Measurements from ENCODE around the gene GRAMD1B. TPM values are rescaled to one million over a fixed set of nuclear protein-coding genes. Genes with fewer than 3 reads are reported as not detected.

GRAMD1B gene
- polyA plus RNA-seq, 3 donors = 3.2 to 13.9 (median 3.3) TPM

DNA sequence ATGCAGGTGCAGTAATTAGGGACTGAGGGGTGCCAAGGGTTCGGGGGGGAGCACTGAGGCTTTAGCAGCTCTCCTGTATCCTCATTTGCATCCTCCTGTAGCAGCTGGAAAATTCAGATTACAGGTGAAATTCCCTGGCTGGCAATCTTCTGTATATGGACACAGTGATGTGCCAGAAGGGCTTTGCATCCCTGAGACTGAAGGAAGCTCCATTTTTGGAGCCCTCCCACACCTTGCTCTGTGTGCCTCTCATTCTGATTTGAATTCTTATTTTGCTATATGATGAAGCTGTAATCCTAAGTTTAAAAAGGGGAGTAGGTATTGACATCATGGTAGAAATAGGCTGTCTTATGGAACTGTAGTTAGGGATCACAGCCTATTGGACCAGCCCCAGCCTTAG, 177.7 kb downstream of the GRAMD1B start:
- Histone ChIP-seq H3K4me3 (replicated peaks in 1 of 3; ENCODE audit: low read depth in 2 of 3, low read length in 3 of 3) (no peak overlapping the region), H3K36me3 (replicated peaks in 1 of 2; ENCODE audit: control insufficient read depth in 1 of 2, insufficient read depth in 2 of 2, low read length in 2 of 2) (peaks cover 95 to 100% of the 10 kb centered on the region in 2 donors), H3K4me1 (ENCODE audit: control insufficient read depth in 1 of 2, insufficient read depth in 2 of 2, low read length in 2 of 2) (no peaks in the 10 kb centered on the region), H3K79me2 (ENCODE audit: insufficient read depth, low read length) (no peaks in the 10 kb centered on the region), H2AFZ (ENCODE audit: insufficient read depth, low read depth, low read length, poor library complexity, severe bottlenecking) (no peak overlapping the region), H3K27ac (ENCODE audit: low read depth in 1 of 2, low read length in 2 of 2) (no peak overlapping the region), H3K27me3 (ENCODE audit: control insufficient read depth in 2 of 2, insufficient read depth in 2 of 2, low read length in 2 of 2) (no peaks in the 10 kb centered on the region), H4K20me1 (ENCODE audit: insufficient read depth, low read length) (no peaks in the 10 kb centered on the region), H3K4me2 (replicated peaks; ENCODE audit: extremely low read depth, low read length, poor library complexity, severe bottlenecking) (no peak overlapping the region), H3K9me3 (replicated peaks in 1 of 2; ENCODE audit: control insufficient read depth in 1 of 2, insufficient read depth in 1 of 2, low read length in 2 of 2) (no peaks in the 10 kb centered on the region), H3K9ac (ENCODE audit: insufficient read depth, low read length, poor library complexity, severe bottlenecking) (no peak overlapping the region)
- TF ChIP-seq, protein P1, sequence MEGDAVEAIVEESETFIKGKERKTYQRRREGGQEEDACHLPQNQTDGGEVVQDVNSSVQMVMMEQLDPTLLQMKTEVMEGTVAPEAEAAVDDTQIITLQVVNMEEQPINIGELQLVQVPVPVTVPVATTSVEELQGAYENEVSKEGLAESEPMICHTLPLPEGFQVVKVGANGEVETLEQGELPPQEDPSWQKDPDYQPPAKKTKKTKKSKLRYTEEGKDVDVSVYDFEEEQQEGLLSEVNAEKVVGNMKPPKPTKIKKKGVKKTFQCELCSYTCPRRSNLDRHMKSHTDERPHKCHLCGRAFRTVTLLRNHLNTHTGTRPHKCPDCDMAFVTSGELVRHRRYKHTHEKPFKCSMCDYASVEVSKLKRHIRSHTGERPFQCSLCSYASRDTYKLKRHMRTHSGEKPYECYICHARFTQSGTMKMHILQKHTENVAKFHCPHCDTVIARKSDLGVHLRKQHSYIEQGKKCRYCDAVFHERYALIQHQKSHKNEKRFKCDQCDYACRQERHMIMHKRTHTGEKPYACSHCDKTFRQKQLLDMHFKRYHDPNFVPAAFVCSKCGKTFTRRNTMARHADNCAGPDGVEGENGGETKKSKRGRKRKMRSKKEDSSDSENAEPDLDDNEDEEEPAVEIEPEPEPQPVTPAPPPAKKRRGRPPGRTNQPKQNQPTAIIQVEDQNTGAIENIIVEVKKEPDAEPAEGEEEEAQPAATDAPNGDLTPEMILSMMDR (IDR thresholded peaks at IDR 0.05) = no peak
- no peaks in the 10 kb centered on the region for H3K27me3 Mint-ChIP-seq (ENCODE audit: low read depth in 3 of 3)
- H3K4me1 Mint-ChIP-seq = no peaks in the 10 kb centered on the region
- H3K4me3 Mint-ChIP-seq = no peak overlapping the region
- H3K36me3 Mint-ChIP-seq = peaks cover 90 to 97% of the 10 kb centered on the region in 2 donors
- peaks cover 0 to 2% (median 0%) of the 10 kb centered on the region in 7 donors for H3K9me3 Mint-ChIP-seq
- no peak overlapping the region for H3K27ac Mint-ChIP-seq
- intact Hi-C loops (cut with micrococcal nuclease) = no loop called here
- WGBS (ENCODE audit: insufficient coverage) = 100% methylated on average over 1 of the region's 1 CpG
- no peak for DNase-seq

DNA sequence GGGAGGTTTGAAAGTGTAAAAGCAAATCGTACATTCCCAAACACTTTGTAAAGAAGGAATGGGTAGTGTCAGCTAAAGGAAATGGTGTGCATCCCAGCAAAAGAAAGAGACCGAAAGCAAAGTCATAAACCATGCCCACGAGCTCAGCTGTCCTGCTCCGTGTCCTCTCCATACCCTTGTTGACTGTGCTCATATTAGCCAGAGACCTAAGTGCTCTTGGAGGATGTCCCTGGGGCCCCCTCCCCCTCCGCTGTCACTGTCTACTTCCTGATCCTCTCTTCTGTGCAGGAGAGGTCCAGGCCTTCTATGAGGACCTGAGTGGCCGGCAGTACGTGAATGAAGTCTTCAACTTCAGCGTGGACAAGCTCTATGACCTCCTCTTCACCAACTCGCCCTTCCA, 178.3 kb downstream of the GRAMD1B start:
- peak overlapping the region in 2 of 7 donors; percentile 31 to 81 for H3K27ac Mint-ChIP-seq
- H3K79me2 ChIP-seq (ENCODE audit: insufficient read depth, low read length) = no peaks in the 10 kb centered on the region
- peaks cover 92 to 97% of the 10 kb centered on the region in 2 donors for H3K36me3 Mint-ChIP-seq
- H3K4me2 ChIP-seq (replicated peaks; ENCODE audit: extremely low read depth, low read length, poor library complexity, severe bottlenecking) = no peak overlapping the region
- TF ChIP-seq, protein P1 (IDR thresholded peaks at IDR 0.05) = no peak
- 98% methylated on average over 9 of the region's 9 CpGs for WGBS (ENCODE audit: insufficient coverage)
- H3K27me3 Mint-ChIP-seq (ENCODE audit: low read depth in 3 of 3) = no peaks in the 10 kb centered on the region
- no peaks in the 10 kb centered on the region for H3K4me1 ChIP-seq (ENCODE audit: control insufficient read depth in 1 of 2, insufficient read depth in 2 of 2, low read length in 2 of 2)
- peaks cover 95 to 100% of the 10 kb centered on the region in 2 donors for H3K36me3 ChIP-seq (replicated peaks in 1 of 2; ENCODE audit: control insufficient read depth in 1 of 2, insufficient read depth in 2 of 2, low read length in 2 of 2)
- no peak overlapping the region for H3K4me3 Mint-ChIP-seq
- no peaks in the 10 kb centered on the region for H3K27me3 ChIP-seq (ENCODE audit: control insufficient read depth in 2 of 2, insufficient read depth in 2 of 2, low read length in 2 of 2)
- no peaks in the 10 kb centered on the region for H3K4me1 Mint-ChIP-seq
- H3K27ac ChIP-seq (ENCODE audit: low read depth in 1 of 2, low read length in 2 of 2) = no peak overlapping the region
- no peaks in the 10 kb centered on the region for H3K9me3 ChIP-seq (replicated peaks in 1 of 2; ENCODE audit: control insufficient read depth in 1 of 2, insufficient read depth in 1 of 2, low read length in 2 of 2)
- intact Hi-C loops (cut with micrococcal nuclease) = no loop called here
- peaks cover 0 to 2% (median 0%) of the 10 kb centered on the region in 7 donors for H3K9me3 Mint-ChIP-seq
- no peak overlapping the region for H3K4me3 ChIP-seq (replicated peaks in 1 of 3; ENCODE audit: low read depth in 2 of 3, low read length in 3 of 3)
- no peak overlapping the region for H3K9ac ChIP-seq (ENCODE audit: insufficient read depth, low read length, poor library complexity, severe bottlenecking)
- no peak overlapping the region for H2AFZ ChIP-seq (ENCODE audit: insufficient read depth, low read depth, low read length, poor library complexity, severe bottlenecking)
- no peaks in the 10 kb centered on the region for H4K20me1 ChIP-seq (ENCODE audit: insufficient read depth, low read length)
- no peak for DNase-seq

All from CD14-positive monocyte (primary cell).